H9 (cell line): ENCODE measurements around the gene LYPD6. TPM values are rescaled to one million over a fixed set of nuclear protein-coding genes. Genes with fewer than 3 reads are reported as not detected.

Experiments
- DNase-seq: peaks from one replicate; pipeline ENCODE4 v3.0.0-alpha.2; 2017
- H2AFZ ChIP-seq: one replicate; pipeline ENCODE4 v1.6.1; 2013; ENCODE audit warnings: mild to moderate bottlenecking, low read length, control low read depth, moderate library complexity
- H2AK5ac ChIP-seq: 2 replicates; pipeline ENCODE4 v1.6.1; 2013; ENCODE audit warnings: low read length, control low read depth, mixed read lengths; ENCODE audit not compliant: insufficient read length
- H2BK120ac ChIP-seq: one replicate; pipeline ENCODE4 v1.6.1; 2013; ENCODE audit warnings: low read depth, mild to moderate bottlenecking, low read length, control low read depth, inconsistent platforms; ENCODE audit not compliant: poor library complexity, severe bottlenecking
- H2BK12ac ChIP-seq: 2 replicates; pipeline ENCODE4 v1.6.1; 2013; ENCODE audit warnings: low read length, control low read depth, mixed read lengths, low read depth; ENCODE audit not compliant: insufficient read length
- H2BK15ac ChIP-seq: 2 replicates; pipeline ENCODE4 v1.6.1; 2013; ENCODE audit warnings: low read depth, low read length, control low read depth
- H2BK20ac ChIP-seq: one replicate; pipeline ENCODE4 v1.6.1; 2013; ENCODE audit warnings: low read depth, mild to moderate bottlenecking, low read length, control low read depth, inconsistent platforms; ENCODE audit not compliant: poor library complexity, severe bottlenecking
- H2BK5ac ChIP-seq: 2 replicates; pipeline ENCODE4 v1.6.1; 2013; ENCODE audit warnings: low read length, control low read depth, mixed read lengths; ENCODE audit not compliant: insufficient read length
- H3K14ac ChIP-seq: 2 replicates; pipeline ENCODE4 v1.6.1; 2013; ENCODE audit warnings: low read length, control low read depth; ENCODE audit not compliant: insufficient read depth
- H3K18ac ChIP-seq: 2 replicates; pipeline ENCODE4 v1.6.1; 2013; ENCODE audit warnings: low read depth, mild to moderate bottlenecking, mixed read lengths, low read length, control low read depth; ENCODE audit not compliant: insufficient read length
- H3K23ac ChIP-seq: 2 replicates; pipeline ENCODE4 v1.6.1; 2013; ENCODE audit warnings: low read length, control low read depth, mixed read lengths, low read depth; ENCODE audit not compliant: insufficient read length
- H3K23me2 ChIP-seq: 2 replicates; pipeline ENCODE4 v1.6.1; 2013; ENCODE audit warnings: low read depth, mild to moderate bottlenecking, mixed read lengths, low read length, control low read depth; ENCODE audit not compliant: insufficient read length, poor library complexity, severe bottlenecking
- H3K27ac ChIP-seq: 2 replicates; pipeline ENCODE4 v1.5.1; 2013; ENCODE audit warnings: low read length, control low read depth, mixed read lengths, low read depth; ENCODE audit not compliant: insufficient read length
- H3K27me3 ChIP-seq: 2 replicates; pipeline ENCODE4 v1.6.1; 2013; ENCODE audit warnings: low read length, control low read depth, inconsistent platforms; ENCODE audit not compliant: insufficient read depth
- H3K4ac ChIP-seq: 2 replicates; pipeline ENCODE4 v1.6.1; 2013; ENCODE audit warnings: low read depth, mild to moderate bottlenecking, control low read depth, inconsistent platforms, low read length, moderate library complexity
- H3K4me1 ChIP-seq: 2 replicates; pipeline ENCODE4 v1.6.1; 2013; ENCODE audit warnings: low read length, control low read depth, inconsistent platforms; ENCODE audit not compliant: insufficient read depth
- H3K4me2 ChIP-seq: 2 replicates; pipeline ENCODE4 v1.6.1; 2013; ENCODE audit warnings: low read length, control low read depth, mixed read lengths; ENCODE audit not compliant: insufficient read length, insufficient read depth
- H3K56ac ChIP-seq: 2 replicates; pipeline ENCODE4 v1.6.1; 2013; ENCODE audit warnings: low read depth, mild to moderate bottlenecking, mixed read lengths, low read length, control low read depth; ENCODE audit not compliant: insufficient read length
- H3K79me1 ChIP-seq: 2 replicates; pipeline ENCODE4 v1.6.1; 2013; ENCODE audit warnings: low read depth, mild to moderate bottlenecking, moderate library complexity, low read length, control low read depth, inconsistent platforms; ENCODE audit not compliant: insufficient read depth, poor library complexity, severe bottlenecking
- H3K79me2 ChIP-seq: 2 replicates; pipeline ENCODE4 v1.6.1; 2013; ENCODE audit warnings: low read length, control low read depth, inconsistent platforms; ENCODE audit not compliant: insufficient read depth
- H3K9ac ChIP-seq: 2 replicates; pipeline ENCODE4 v1.6.1; 2013; ENCODE audit warnings: low read length, control low read depth, mixed read lengths; ENCODE audit not compliant: insufficient read length; ENCODE audit errors: extremely low read depth
- H3K9me3 ChIP-seq: one replicate; pipeline ENCODE4 v1.6.1; 2013; ENCODE audit warnings: low read depth, low read length, inconsistent platforms; ENCODE audit not compliant: control insufficient read depth
- H3T11ph ChIP-seq: one replicate; pipeline ENCODE4 v1.6.1; 2013; ENCODE audit warnings: mild to moderate bottlenecking, low read length, control low read depth, inconsistent platforms
- H4K20me1 ChIP-seq: one replicate; pipeline ENCODE4 v1.6.1; 2013; ENCODE audit not compliant: control insufficient read depth, insufficient read length, insufficient read depth
- H4K5ac ChIP-seq: 2 replicates; pipeline ENCODE4 v1.6.1; 2013; ENCODE audit warnings: low read depth, mild to moderate bottlenecking, mixed read lengths, low read length, control low read depth; ENCODE audit not compliant: insufficient read length
- H4K8ac ChIP-seq: replicated peaks from 2 replicates; pipeline ENCODE4 v1.6.1; 2013; ENCODE audit warnings: low read length, control low read depth, mixed read lengths, low read depth; ENCODE audit not compliant: insufficient read length
- H4K91ac ChIP-seq: 2 replicates; pipeline ENCODE4 v1.6.1; 2013; ENCODE audit warnings: low read depth, mild to moderate bottlenecking, moderate library complexity, mixed read lengths, low read length, control low read depth; ENCODE audit not compliant: insufficient read length
- H3K27ac Mint-ChIP-seq, 3 experiments: 2 replicates in 2 of 3; 3 replicates in 1 of 3; pipeline ENCODE4 v1.8.0; 2020 to 2021; ENCODE audit warnings: mixed read lengths in 3 of 3, mild to moderate bottlenecking in 1 of 3, moderate library complexity in 1 of 3
- H3K27me3 Mint-ChIP-seq: 2 replicates; pipeline ENCODE4 v1.8.0; 2021; ENCODE audit warnings: low read depth, mild to moderate bottlenecking, moderate library complexity, mixed read lengths
- H3K36me3 Mint-ChIP-seq, 3 experiments: 2 replicates in 2 of 3; 3 replicates in 1 of 3; pipeline ENCODE4 v1.8.0; 2020 to 2021; ENCODE audit warnings: low read depth in 3 of 3, mixed read lengths in 3 of 3; ENCODE audit not compliant: insufficient read depth in 1 of 3
- H3K4me1 Mint-ChIP-seq, 2 experiments: 2 replicates each; pipeline ENCODE4 v1.8.0; 2020; ENCODE audit warnings: mixed read lengths in 2 of 2
- H3K4me3 Mint-ChIP-seq, 2 experiments: 2 replicates in 1 of 2; 3 replicates in 1 of 2; pipeline ENCODE4 v1.8.0; 2020 to 2021; ENCODE audit warnings: mild to moderate bottlenecking in 2 of 2, mixed read lengths in 2 of 2, moderate library complexity in 1 of 2
- H3K9me3 Mint-ChIP-seq, 2 experiments: 2 replicates in 1 of 2; 3 replicates in 1 of 2; pipeline ENCODE4 v1.8.0; 2020; ENCODE audit warnings: mild to moderate bottlenecking in 2 of 2, mixed read lengths in 2 of 2, moderate library complexity in 1 of 2
- CTCF ChIP-seq: fragments of 200-600 bp; sonication (generic); conservative IDR thresholded peaks from 3 replicates; pipeline ENCODE4 v1.8.0; 2021; ENCODE audit warnings: antibody characterized with exemption, mild to moderate bottlenecking
- WGBS: extraction: QIAGEN DNeasy Blood & Tissue Kit; methylation state at CpG from one replicate; pipeline ENCODE4 v1.1.7; 2013; ENCODE audit warnings: missing lambda C conversion rate, low lambda C conversion rate, mixed read lengths; ENCODE audit not compliant: insufficient read length; ENCODE audit errors: extremely low coverage; 5-methylcytosine and 5-hydroxymethylcytosine counted together
- total RNA-seq: library from RNA; stranded (reverse); gene quantifications from 2 replicates; pipeline ENCODE4 v1.2.1, GENCODE V29; 2021

Gene LYPD6
- total RNA-seq, 1 experiment from 2014 or later = 3.0 TPM

- Histone ChIP-seq H3K9ac (no peak overlapping the region), H3K27ac (no peak overlapping the region), H4K20me1 (no peaks in the 10 kb centered on the region), H3K14ac (no peak overlapping the region), H2BK5ac (no peak overlapping the region), H4K5ac (no peak overlapping the region), H2AFZ (no peak overlapping the region), H2BK120ac (no peak overlapping the region), H3K9me3 (no peaks in the 10 kb centered on the region), H2BK15ac (no peak overlapping the region), H3K23me2 (no peaks in the 10 kb centered on the region), H3K27me3 (no peaks in the 10 kb centered on the region), H2AK5ac (no peak overlapping the region), H3K79me1 (no peaks in the 10 kb centered on the region), H3K18ac (no peak overlapping the region), H3K23ac (no peak overlapping the region), H3K56ac (no peak overlapping the region), H4K8ac (no peak overlapping the region), H3K4me2 (no peak overlapping the region), H3K4ac (no peak overlapping the region), H3K4me1 (peaks cover 3% of the 10 kb centered on the region; the same call in 1 of the 2 replicates), H4K91ac (no peak overlapping the region), H3T11ph (no peak overlapping the region), H2BK20ac (no peak overlapping the region), H2BK12ac (no peak overlapping the region), H3K79me2 (no peaks in the 10 kb centered on the region)
- H3K4me3 Mint-ChIP-seq = no peak overlapping the region
- H3K36me3 Mint-ChIP-seq = no peaks in the 10 kb centered on the region
- no peak overlapping the region for H3K27ac Mint-ChIP-seq
- WGBS = no CpG with 5 or more reads among the region's 3 CpGs
- no peak for TF ChIP-seq CTCF
- no peaks in the 10 kb centered on the region for H3K27me3 Mint-ChIP-seq
- H3K9me3 Mint-ChIP-seq = no peaks in the 10 kb centered on the region
- H3K4me1 Mint-ChIP-seq = peaks cover 19 to 20% of the 10 kb centered on the region in 2 experiments
- no peak for DNase-seq
Measured at GRCh38 chr2:149486664-149487063, 156.3 kb downstream of the LYPD6 start.
